Measurements from ENCODE around the gene DNAJC22.
A peak's percentile ranks its signal among the peaks of the same experiment; 100 is the strongest.
"Not testable (repeated sequence)": the region's sequence is repeated elsewhere in the genome, so short reads cannot be mapped to it uniquely, and the experiment has no call there.

The DNAJC22 gene

GRCh38 chr12:49346659-49347310, at the start of gene DNAJC22:
TSS of gene DNAJC22 (plus strand) at chr12:49346888. CDS start at chr12:49348873, 1,985 bp downstream.
- peaks cover 58% of the 10 kb centered on the region for H3K4me1 Mint-ChIP-seq
- H3K4me3 Mint-ChIP-seq: peak within 1 kb of the TSS; percentile 78
- H3K36me3 Mint-ChIP-seq: no peaks in the 10 kb centered on the region
- no peak for ATAC-seq
- peaks cover 90% of the 10 kb centered on the region for H3K27me3 Mint-ChIP-seq
- peak within 1 kb of the TSS; percentile 71 for H3K27ac Mint-ChIP-seq
- H3K9me3 Mint-ChIP-seq: no peaks in the 10 kb centered on the region

GRCh38 chr12:49297695-49298060, 49.0 kb upstream of the DNAJC22 start:
- H3K4me1 Mint-ChIP-seq: peaks cover 35% of the 10 kb centered on the region
- no peaks in the 10 kb centered on the region for H3K9me3 Mint-ChIP-seq
- ATAC-seq: no peak
- H3K27me3 Mint-ChIP-seq: peaks cover 81% of the 10 kb centered on the region
- H3K36me3 Mint-ChIP-seq: no peaks in the 10 kb centered on the region
- no peak overlapping the region for H3K27ac Mint-ChIP-seq
- H3K4me3 Mint-ChIP-seq: peak overlapping the region; percentile 1

GRCh38 chr12:49298160-49298559, 48.5 kb upstream of the DNAJC22 start:
- Mint-ChIP-seq H3K27me3 (peaks cover 85% of the 10 kb centered on the region), H3K27ac (no peak overlapping the region), H3K36me3 (no peaks in the 10 kb centered on the region), H3K4me1 (peaks cover 35% of the 10 kb centered on the region), H3K4me3 (no peak overlapping the region), H3K9me3 (no peaks in the 10 kb centered on the region)
- no peak for ATAC-seq

- Mint-ChIP-seq H3K27me3 (peaks cover 82% of the 10 kb centered on the region), H3K9me3 (no peaks in the 10 kb centered on the region), H3K4me1 (peaks cover 26% of the 10 kb centered on the region), H3K27ac (no peak overlapping the region), H3K4me3 (no peak overlapping the region), H3K36me3 (no peaks in the 10 kb centered on the region)
- ATAC-seq: no peak
Measured at GRCh38 chr12:49301760-49302159, 44.9 kb upstream of the DNAJC22 start.

- Mint-ChIP-seq H3K4me1 (peaks cover 11% of the 10 kb centered on the region), H3K9me3 (no peaks in the 10 kb centered on the region), H3K27me3 (peaks cover 78% of the 10 kb centered on the region), H3K36me3 (no peaks in the 10 kb centered on the region), H3K27ac (no peak overlapping the region), H3K4me3 (no peak overlapping the region)
- ATAC-seq: no peak
Measured at GRCh38 chr12:49304161-49304560, 42.5 kb upstream of the DNAJC22 start.

GRCh38 chr12:49305762-49306510, 40.8 kb upstream of the DNAJC22 start:
- no peaks in the 10 kb centered on the region for H3K9me3 Mint-ChIP-seq
- peaks cover 84% of the 10 kb centered on the region for H3K27me3 Mint-ChIP-seq
- no peak overlapping the region for H3K27ac Mint-ChIP-seq
- no peaks in the 10 kb centered on the region for H3K36me3 Mint-ChIP-seq
- peaks cover 11% of the 10 kb centered on the region for H3K4me1 Mint-ChIP-seq
- H3K4me3 Mint-ChIP-seq: no peak overlapping the region
- no peak for ATAC-seq

- no peak for ATAC-seq
- H3K9me3 Mint-ChIP-seq: no peaks in the 10 kb centered on the region
- H3K27me3 Mint-ChIP-seq: peaks cover 63% of the 10 kb centered on the region
- H3K36me3 Mint-ChIP-seq: no peaks in the 10 kb centered on the region
- no peak overlapping the region for H3K4me3 Mint-ChIP-seq
- H3K4me1 Mint-ChIP-seq: peaks cover 5% of the 10 kb centered on the region
- H3K27ac Mint-ChIP-seq: no peak overlapping the region
Measured at GRCh38 chr12:49309386-49309785, 37.3 kb upstream of the DNAJC22 start.

- H3K4me3 Mint-ChIP-seq, ATAC-seq, H3K9me3 Mint-ChIP-seq, H3K4me1 Mint-ChIP-seq, H3K36me3 Mint-ChIP-seq, H3K27ac Mint-ChIP-seq: not testable (repeated sequence)
- H3K27me3 Mint-ChIP-seq: peaks cover 52% of the 10 kb centered on the region
Measured at GRCh38 chr12:49310451-49311000, 36.2 kb upstream of the DNAJC22 start.

GRCh38 chr12:49314811-49315210, 31.9 kb upstream of the DNAJC22 start:
- no peak overlapping the region for H3K4me3 Mint-ChIP-seq
- ATAC-seq: no peak
- no peaks in the 10 kb centered on the region for H3K36me3 Mint-ChIP-seq
- H3K9me3 Mint-ChIP-seq: no peaks in the 10 kb centered on the region
- no peaks in the 10 kb centered on the region for H3K4me1 Mint-ChIP-seq
- H3K27me3 Mint-ChIP-seq: peaks cover 16% of the 10 kb centered on the region
- no peak overlapping the region for H3K27ac Mint-ChIP-seq

GRCh38 chr12:49317118-49317517, 29.6 kb upstream of the DNAJC22 start:
- not testable (repeated sequence) for H3K36me3 Mint-ChIP-seq, ATAC-seq, H3K27ac Mint-ChIP-seq, H3K4me1 Mint-ChIP-seq, H3K27me3 Mint-ChIP-seq, H3K4me3 Mint-ChIP-seq, H3K9me3 Mint-ChIP-seq

- ATAC-seq, H3K9me3 Mint-ChIP-seq, H3K27ac Mint-ChIP-seq, H3K36me3 Mint-ChIP-seq, H3K27me3 Mint-ChIP-seq: not testable (repeated sequence)
- H3K4me1 Mint-ChIP-seq: peaks cover 21% of the 10 kb centered on the region
- peak overlapping the region; percentile 22 for H3K4me3 Mint-ChIP-seq
Measured at GRCh38 chr12:49320411-49321103, 26.1 kb upstream of the DNAJC22 start.

- no peak for ATAC-seq
- Mint-ChIP-seq H3K9me3 (no peaks in the 10 kb centered on the region), H3K4me1 (peaks cover 21% of the 10 kb centered on the region), H3K4me3 (peak overlapping the region; percentile 89), H3K27me3 (no peaks in the 10 kb centered on the region), H3K27ac (peak overlapping the region; percentile 73), H3K36me3 (no peaks in the 10 kb centered on the region)
Measured at GRCh38 chr12:49322367-49322707, 24.4 kb upstream of the DNAJC22 start.

GRCh38 chr12:49322708-49323523, 23.8 kb upstream of the DNAJC22 start, which contains the start of gene TROAP:
TSS of gene TROAP (plus strand) at chr12:49323255. CDS start at chr12:49323609, 354 bp downstream.
- peak; percentile 99 for ATAC-seq
- no peaks in the 10 kb centered on the region for H3K9me3 Mint-ChIP-seq
- H3K4me3 Mint-ChIP-seq: peak within 1 kb of the TSS; percentile 89
- H3K27me3 Mint-ChIP-seq: no peaks in the 10 kb centered on the region
- H3K27ac Mint-ChIP-seq: peak within 1 kb of the TSS; percentile 73
- H3K4me1 Mint-ChIP-seq: peaks cover 21% of the 10 kb centered on the region
- H3K36me3 Mint-ChIP-seq: no peaks in the 10 kb centered on the region

GRCh38 chr12:49323524-49324097, 23.1 kb upstream of the DNAJC22 start:
- Mint-ChIP-seq H3K4me3 (peak overlapping the region; percentile 89), H3K27me3 (no peaks in the 10 kb centered on the region), H3K27ac (peak overlapping the region; percentile 73), H3K4me1 (peaks cover 21% of the 10 kb centered on the region), H3K9me3 (no peaks in the 10 kb centered on the region), H3K36me3 (no peaks in the 10 kb centered on the region)
- ATAC-seq: no peak
